NCI-H2107 treated with DMSO at 0.1 percent for 48 hours (cell line): ENCODE results near the gene MCM8.

Source experiments
- DNase-seq: peaks from one replicate; lab custom pipeline; 2025; ENCODE audit not compliant: unreplicated experiment; lab: John Stamatoyannopoulos, UW

Gene MCM8

DNA sequence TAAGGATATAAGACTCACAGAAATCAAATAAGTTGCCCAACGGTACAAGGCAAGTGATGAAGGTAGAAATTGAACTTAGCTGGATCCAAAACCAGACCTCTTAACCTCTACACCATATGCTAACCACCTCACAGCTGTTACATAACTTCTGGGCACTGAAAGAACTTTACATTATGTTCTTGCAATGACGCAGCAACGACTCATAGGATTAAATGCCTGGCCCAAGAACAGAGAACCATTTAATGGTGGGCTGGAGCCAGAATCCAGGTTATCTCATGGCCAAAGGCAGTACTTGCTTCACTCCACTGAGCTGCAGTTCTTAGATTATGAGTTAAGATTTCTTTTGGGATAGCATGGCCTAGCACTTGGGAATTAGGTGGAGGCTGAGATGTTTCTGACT lies 4.5 kb upstream of the MCM8 start:
- no peak for DNase-seq

DNA sequence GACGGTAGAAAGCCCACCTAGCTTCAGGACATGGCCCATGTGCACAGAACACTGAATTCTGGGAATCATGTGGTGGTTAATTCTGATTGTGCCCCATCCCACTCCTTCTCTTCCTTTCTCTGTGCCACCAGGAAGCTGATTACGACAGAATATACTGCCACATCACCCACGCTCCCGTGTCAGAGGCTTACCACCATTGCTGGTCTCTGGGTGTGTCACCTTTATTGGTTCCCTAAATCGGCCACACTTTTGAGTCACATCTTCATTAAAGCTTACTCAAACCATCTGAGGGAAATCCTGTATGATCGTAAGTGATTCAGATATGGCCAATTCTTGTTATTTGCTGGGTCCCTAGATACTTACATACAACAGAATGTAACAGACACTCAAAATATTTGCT lies 3.2 kb upstream of the MCM8 start:
- no peak for DNase-seq

DNA sequence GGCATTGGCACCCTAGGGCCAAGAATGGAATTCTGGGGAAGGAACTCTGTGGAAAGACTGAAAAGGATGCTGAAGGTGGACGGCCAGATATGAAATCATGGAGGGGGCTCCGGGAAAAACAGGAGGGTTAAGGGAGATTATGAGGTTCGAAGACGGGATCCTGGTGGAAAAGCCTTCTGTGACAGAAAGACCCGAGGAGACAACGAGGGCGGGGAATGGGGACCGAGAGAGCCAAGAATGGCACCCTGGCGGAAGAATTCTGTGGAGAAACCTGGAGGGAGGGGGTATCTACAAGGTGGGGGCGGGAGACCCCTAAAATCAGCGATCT lies 545 bp upstream of the MCM8 start:
- DNase-seq = no peak

DNA sequence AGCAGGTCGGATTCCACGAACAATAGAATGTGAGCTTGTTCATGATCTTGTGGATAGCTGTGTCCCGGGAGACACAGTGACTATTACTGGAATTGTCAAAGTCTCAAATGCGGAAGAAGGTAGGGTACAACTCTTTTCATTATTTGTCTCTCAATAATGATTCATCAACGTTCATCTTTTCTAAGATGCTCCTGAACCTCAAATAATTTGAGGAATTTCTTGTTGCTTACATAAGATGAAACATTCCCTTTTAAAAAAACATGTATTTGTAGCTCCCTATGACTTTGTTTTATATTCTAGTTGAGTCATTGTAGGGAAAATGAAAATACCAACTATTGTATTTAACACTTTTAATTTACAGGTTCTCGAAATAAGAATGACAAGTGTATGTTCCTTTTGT lies 17.0 kb downstream of the MCM8 start:
- no peak for DNase-seq

DNA sequence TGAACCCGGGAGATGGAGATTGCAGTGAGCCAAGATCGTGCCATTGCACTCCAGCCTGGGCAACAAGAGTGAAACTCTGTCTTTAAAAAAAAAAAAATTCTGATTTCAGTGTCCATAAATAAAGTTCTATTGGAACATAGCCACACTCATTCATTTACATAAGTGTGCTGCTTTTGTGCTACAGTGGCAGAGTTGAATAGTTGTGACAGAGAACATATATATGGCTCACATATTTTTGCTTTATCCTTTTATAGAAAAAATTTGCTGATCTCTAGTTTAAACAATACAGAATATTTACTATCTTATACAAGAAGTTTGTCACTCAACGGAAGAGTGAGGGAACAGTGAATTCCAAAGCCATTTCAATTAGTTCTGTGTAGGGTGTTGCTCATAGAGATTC lies 18.0 kb downstream of the MCM8 start:
- DNase-seq = no peak

DNA sequence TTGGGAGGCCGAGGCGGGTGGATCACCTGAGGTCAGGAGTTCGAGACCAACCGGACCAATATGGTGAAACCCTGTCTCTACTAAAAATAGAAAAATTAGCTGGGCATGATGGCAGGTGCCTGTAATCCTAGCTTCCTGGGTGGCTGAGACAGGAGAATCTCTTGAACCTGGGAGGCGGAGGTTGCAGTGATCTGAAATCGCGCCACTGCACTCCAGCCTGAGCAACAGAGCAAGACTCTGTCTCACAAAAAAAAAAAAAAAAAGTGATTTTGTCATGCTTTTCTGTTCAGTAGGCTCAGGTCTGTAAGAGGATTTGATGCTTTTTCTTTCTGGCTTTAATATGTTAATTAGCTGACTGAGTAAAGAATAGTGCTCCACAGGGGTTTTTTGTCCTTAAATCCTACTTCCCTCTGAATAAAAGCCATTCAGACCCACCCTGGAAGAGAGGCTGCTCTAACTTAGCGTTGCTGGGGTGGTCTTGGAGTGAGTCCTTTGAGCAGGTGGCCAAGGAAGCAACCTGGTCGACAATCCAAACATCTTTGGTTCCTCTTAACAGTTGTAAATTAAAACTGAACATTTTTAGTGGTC lies 19.0 kb downstream of the MCM8 start:
- no peak for DNase-seq

DNA sequence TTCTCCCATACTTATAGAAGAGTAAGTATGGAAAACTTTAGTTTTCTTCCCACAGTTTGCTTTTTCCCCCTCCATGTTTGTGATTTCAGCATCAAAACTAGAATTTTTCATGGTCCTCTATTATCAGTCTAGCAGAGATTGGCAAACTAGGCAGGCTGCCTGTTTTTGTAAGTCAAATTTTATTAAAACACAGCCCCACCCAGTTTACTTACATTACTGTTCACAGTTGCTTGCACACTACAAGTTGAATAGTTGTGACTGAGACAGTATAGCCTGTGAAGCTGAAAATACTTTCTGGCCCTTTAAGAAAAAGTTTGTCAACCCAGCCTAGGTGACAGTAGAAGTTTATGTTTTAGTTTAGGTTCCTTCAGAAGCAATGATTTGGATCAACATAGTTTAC lies 19.5 kb downstream of the MCM8 start:
- no peak for DNase-seq

DNA sequence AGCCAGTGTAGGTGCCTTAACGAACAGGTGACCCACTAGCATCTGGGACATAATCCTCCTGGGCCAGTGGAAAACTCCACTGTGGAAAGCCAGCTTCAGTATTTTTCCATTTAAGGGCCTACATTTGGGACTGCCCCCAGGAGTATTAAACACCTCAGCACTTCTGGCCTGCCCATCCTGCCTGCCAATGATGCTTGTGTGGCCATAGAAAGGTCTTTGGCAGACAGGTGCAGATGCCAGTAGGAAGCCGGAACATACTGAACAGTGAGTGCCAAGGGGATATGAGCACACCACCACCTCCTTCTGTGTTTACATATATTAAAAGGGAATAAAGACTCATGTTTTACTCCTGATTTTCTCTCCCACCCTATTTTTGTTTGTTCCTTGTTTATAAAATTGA lies 19.9 kb downstream of the MCM8 start:
- no peak for DNase-seq

DNA sequence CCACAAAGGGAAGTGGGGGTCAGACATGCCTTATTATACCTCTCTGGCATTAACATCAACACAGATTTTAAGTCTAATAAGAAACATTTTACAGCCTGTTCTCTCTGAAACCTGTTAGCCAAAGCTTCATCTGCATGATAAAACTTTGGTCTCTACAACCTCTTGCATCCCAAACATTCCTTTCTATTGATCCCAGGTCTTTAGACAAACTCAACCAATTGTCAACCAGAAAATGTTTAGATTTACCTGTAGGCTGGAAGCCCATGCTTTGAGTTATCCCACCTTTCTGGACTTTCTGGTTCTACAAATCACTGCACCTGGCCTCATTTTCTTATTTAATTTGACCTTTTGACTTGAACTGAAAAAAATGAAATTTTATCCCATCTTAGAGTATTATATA lies 20.8 kb downstream of the MCM8 start:
- DNase-seq = no peak

DNA sequence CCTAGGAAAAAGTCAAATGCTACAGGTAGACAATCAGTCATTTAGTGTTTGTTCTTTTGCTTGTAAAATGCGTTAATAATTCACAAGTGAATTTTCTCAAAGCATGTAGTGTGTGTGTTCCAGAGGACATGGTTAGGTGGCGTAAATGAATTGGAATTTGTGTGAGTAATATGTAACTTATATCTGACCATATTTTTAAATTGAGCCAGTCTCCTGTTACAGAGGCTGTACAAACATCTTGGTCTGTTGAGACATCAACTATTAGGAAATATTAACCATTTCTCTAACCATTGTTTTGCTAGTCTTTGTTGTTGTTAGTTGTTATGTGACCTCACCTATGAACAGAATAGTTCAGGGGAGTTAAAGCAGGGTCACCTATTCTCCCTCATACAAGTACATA lies 22.7 kb downstream of the MCM8 start:
- DNase-seq = no peak

DNA sequence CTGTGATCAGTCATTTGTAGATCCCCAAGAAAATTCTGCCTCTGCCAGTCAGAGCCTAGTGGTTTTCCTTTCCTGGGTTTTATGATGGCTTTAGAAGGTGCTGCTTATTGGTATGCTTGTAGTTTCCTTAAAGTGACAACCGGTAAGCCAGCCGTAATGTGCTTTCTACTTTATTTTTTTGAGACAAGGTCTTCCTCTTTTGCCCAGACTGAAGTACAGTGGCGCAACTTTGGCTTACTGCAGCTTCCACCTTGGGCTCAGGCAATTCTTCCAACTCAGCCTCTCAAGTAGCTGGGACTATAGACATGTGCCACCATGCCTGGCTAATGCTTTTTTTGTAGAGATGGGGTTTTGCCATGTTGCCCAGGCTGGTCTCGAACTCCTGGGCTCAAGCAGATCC lies 23.5 kb downstream of the MCM8 start:
- DNase-seq = no peak

DNA sequence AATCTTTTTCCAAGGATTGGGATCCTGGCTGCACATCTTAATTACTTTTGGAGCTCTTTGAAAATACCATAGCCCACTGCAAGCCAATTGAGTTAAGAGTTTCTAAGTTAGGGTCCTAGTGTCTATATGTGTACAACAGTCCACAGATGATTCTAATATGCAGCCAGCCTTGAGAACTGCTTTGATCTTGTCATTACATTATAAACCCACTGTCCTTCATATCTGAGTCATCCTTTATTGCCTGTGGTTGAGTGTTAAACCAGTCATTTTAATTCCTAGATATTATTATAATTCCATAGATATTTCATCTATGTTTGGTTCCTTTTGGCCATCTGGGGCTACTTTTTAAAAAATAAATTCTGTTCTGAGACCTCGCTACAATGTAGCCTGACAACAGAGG lies 24.1 kb downstream of the MCM8 start:
- no peak for DNase-seq

DNA sequence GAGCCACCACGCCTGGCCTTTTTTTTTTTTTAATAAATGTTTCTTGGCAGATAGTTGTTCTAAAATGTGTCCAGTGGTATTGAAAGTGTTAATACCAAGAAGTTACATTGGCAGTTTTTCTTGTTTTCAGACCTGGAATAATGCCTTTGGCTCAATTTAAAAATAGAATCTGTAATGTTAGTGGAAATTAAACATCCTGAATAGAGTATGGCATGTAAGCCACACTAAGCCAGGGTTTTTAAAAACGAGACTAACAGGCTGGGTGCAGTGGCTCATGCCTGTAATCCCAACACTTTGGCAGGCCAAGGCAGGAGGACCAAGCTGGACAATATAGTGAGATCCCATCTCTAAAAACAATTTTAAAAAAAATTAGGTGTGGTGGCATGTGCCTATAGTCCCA lies 25.3 kb downstream of the MCM8 start:
- DNase-seq = no peak

DNA sequence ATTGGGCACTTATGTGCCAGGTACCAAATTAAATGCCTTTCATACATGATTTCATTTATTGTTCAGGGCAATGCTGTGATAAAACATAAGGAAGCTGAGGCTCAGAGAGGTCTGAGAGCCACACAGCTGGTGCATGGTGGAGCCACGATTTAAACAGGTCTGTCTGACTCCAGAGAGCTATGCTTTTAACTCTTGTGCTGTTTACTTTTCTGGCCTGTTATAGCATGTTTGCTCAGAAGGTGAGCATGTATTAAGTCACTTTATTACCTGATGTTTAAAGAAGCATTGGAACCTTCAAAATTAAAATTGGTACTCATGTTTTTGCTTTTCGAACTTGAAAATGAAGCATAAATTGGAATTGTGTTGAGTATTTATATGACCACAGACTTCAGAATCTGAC lies 26.8 kb downstream of the MCM8 start:
- no peak for DNase-seq

DNA sequence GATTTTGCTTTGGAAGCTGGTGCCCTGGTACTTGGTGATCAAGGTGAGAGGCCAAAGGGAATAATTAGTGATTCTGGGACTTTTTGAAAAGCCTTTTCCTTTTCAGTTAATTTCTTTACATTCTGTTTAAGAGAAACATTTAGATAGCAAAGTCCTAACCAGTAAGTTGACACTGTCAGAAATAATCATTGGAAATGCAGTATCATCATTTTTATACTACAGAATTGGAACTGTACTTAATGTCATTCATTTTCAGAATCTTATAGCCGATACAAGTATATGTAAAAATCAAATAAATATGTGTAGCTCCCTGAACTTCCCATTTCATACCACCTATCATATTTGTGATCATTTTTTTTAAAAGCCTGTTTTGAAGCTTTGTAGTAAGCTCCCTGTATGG lies 27.5 kb downstream of the MCM8 start:
- no peak for DNase-seq

DNA sequence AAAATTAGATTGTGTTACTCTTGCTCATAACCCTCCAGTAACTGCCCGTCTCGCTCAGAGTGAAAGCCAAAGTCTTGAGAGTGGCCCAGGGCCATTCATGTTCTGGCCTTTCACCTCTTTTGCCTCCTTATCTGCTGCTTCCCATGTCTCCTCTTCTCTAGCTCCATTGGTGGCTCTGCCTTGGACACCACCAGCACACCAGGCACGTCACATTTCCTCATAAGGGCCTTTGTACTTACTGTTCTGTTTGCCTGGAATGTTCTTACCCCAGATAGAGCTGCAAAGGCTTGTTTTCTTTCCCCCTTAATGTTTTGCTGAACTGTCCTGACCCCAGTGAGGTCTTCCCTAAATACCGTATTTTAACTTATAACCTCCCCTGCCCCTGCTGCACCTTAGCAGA lies 29.3 kb downstream of the MCM8 start:
- DNase-seq = no peak

DNA sequence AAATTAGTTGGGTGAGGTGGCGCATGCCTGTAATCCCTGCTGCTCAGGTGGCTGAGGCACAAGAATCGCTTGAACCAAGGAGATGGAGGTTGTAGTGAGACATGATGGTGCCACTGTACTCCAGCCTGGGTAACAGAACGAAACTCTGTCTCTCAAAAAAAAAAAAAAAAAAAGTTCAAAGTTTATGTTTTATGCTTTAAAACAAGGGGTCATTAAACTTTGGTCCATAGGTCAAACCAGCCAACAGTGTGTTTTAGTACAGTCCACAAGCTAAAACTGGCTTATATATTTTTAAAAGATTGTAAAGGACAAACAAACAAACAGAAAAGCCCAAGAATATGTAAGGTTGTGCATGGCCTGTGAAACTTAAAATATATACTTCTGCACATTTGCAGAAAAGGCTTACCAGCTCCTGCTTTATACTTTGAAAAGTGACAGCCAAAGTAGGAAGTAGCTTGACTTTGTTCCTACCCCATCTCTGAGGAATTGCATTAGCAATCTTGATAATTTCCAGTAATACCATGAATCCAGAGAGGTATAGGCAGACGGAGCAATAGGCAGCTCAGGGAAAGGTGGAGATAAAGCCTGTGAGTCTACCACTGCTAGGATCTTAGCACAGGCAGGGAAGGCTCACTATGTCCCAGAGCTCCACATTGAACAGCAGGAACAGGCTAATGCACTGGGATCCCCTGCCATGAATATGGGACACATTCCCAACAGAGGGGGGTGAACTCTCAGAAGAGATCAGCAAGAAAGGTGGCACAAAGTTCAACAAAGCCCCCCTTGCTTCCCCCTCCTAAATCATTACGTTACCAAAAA lies 30.5 kb downstream of the MCM8 start:
- no peak for DNase-seq

DNA sequence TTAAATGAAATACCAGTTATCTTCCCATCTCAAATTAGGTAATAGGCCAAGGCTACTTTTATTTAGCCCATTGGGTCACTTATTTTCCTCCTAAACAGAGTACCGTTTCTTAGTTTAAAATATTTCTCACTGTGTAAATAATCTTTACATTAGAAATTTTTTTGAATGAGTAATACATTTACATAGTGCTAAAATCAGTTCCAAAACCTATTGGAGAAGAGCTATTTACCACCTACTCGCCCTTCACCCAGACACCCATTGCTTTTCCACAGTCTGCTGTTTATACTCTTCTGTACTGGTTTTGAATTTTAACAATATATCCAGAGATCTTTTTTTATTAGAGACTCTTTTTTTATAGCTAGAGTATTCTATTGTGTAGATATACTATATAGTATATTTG lies 36.9 kb downstream of the MCM8 start:
- DNase-seq = no peak

DNA sequence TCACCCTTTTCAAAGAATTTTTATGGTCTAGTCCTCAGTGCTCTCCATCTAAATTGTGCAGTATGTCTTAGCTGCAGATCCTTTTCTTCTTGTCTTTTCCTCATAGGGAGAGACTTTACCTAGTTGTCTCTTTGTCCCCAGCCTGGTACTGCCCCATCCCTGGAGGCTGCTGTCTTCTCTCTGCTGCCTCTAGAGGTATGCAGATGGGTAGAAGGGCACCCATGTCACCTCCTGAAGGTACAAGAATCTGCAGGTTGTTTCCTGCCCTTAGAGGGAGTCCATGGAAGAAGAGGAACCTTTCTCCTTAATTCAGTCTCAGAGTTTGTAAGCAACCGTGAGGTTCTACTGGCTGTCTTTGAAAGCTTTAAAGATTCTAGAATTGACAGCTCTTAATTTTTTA lies 39.1 kb downstream of the MCM8 start:
- DNase-seq = no peak

DNA sequence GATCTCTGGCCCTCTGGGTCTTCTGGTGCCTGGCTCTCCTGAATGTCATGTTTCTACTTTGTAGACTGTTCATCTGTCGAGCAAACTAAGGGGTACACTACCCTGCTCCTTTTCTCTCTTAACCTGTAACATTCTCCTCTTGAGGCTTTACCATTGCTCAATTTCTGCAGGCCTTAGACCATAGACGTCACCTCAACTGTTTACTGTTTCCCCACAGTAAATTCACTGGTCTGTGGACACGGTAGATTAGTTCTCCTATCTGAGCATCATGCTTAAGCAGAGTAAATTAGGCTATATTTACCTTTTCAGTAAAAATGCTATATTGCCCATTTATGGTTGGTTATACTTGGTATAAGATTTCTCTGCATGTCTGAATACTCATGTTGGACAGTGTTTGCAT lies 40.5 kb downstream of the MCM8 start:
- no peak for DNase-seq

DNA sequence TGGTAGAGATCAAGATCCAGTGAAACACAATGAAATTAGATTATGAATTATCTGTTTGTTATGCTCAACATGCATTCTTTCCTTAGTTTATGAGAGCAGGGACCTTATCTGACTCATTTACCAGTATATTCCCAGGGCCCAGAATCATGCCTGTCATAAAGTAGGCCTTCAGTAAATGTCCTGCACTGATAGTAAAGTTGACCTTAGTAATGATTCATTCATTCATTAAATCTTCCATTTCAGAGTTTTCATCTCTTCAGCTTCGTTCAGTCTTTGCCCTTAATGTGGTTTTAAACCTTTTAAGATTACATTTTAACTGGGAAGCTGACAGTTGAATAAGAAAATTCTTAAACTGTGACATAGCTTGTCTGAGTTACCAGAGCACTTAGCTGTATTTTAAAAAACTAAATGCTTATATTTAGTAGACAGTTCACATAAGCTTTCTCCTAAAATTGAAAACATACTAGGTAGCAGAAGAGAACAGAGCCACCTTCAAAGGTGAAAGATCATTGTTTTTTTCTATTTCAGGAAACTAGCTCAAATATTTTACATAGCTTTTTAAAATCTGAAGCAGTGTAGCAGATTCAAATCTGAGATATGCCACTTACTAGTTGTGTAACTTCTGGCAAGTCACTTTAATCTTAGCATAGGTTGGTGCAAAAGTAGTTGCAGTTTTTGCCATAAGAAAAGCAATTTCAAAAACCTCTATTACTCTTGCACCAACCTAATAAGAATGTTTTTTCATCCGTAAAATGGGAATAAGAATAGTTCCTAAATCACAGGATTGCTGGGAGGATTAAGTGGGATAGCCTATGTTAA lies 41.4 kb downstream of the MCM8 start:
- DNase-seq = no peak

DNA sequence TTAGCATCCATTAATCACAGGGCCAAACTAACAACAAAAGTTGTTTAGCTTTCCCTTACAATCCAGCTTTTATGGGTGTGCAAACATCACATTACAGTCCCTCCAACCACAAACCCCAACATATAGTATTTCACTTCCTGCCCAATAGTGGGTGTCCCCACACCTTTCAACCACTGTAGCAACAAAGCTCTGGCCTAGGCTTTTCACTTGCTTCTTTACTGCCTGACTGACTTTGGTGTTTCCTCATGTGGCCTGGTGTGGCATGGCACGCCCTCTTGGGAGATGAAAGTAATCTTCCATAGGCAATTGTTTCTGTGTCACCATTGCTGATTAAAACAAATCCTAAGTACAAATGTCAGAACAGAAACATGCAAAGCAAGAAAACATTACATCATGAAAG lies 46.3 kb downstream of the MCM8 start:
- DNase-seq = peak; percentile 41
